HK-2 (cell line): ENCODE measurements around the gene JSRP1.
A peak's percentile ranks its signal among the peaks of the same experiment; 100 is the strongest.
"Not testable (repeated sequence)": the region's sequence is repeated elsewhere in the genome, so short reads cannot be mapped to it uniquely, and the experiment has no call there.

Experiments
- DNase-seq: peaks from one replicate; pipeline ENCODE4 v3.0.0-alpha.2; 2018; ENCODE audit not compliant: unreplicated experiment

Gene JSRP1

DNA sequence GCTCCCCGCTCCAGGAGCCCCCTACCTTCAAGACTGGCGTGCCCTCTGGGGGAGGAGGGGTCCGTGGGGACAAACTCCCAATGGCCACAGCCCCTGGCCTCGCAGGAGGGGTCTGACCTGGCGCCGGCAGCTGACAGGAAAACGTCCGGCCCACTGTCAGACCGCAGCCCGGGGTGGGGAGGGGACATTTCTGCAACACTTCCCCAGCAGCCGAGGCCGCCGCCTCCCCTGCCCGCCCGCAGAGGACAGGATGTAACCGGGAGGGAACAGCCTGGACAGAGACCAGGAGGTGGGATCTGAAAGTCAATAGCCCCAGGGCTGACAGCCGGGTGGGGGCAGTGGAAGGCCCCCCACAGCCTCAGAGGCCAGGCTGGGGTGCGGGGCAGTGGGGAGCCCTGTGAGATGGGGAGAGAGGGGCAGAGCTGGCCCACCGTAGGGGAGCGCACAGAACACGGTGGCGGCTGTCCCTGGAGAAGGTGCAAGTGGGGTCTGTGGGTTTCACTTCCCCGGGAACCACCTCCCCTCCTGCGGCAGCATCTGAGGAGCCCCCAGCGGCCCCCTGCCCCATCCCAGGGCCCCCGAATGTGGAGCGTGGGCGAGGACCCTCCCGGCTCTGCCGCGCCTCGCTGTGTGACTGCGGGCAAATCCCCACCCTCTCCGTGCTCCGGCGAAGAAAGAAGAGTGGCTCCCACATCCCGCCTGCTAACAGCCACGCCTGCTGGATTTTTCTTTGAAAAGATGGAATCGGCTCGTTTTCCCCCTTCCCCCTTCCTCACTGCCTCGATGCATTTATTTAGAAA, 26.0 kb upstream of the JSRP1 start, which contains the start of gene PEAK3:
TSS of gene PEAK3 (minus strand) at position 114 of the 800 bp plus-strand sequence. CDS start 1,244 bp downstream, outside the sequence.
- DNase-seq, result peak; percentile 71

GRCh38 chr19:2281265-2282061, 25.2 kb upstream of the JSRP1 start:
- not testable (repeated sequence) for DNase-seq

- DNase-seq, result no peak
Measured at GRCh38 chr19:2280633-2281264, 24.5 kb upstream of the JSRP1 start.

DNA sequence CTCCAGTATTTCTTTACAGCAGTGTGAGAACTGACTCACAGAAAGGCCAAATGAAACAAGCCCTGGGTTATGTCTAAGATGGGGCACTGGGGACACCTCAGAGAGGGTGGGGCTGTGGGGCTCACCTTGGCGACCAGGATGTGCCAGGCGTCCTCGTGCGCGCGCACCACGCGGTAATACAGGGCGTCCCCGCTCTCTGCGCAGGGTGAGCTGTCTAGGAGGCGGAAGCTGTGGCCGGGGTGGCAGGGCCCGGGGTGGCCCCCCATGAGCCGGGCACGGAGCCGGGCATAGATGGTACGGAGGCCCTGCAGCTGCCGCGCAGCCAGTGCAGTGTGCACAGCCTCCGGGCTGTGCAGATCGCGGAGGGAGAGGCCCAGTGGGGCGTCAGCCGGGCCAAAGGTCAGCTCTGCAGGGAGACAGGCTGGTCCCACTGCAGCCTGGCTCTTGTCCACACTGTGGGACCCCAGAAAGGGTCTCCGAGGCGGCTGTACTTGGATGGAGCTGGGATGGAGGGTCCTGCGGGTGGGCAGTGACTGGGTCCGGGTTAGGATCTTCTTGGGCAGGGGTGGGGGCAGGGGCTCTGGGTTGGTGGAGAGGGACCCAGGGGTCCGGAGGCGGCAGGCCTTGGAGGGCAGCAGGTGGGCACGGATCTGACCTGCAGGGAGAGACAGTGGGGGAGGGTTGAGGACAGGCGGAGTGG, 22.4 kb upstream of the JSRP1 start:
- DNase-seq, result no peak

DNA sequence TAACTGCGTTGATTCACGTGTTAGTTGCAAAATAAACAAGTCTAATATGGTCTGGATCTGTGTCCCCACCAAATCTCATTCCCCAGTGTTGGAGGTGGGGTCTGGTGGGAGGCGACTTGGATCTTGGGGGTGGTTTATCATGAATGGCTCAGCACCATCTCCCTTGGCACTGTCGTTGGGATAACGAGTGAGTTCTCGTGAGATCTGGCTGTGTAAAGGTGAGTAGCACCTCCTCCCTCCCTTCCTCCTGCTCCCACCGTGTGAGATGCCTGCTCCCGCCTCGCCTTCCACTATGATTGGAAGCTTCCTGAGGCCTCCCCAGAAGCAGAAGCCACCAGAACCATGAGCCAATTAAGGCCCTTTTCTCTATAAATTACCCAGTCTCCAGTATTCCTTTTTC, 20.9 kb upstream of the JSRP1 start:
- no peak for DNase-seq

GRCh38 chr19:2276429-2276986, 20.3 kb upstream of the JSRP1 start:
- DNase-seq, result no peak

DNA sequence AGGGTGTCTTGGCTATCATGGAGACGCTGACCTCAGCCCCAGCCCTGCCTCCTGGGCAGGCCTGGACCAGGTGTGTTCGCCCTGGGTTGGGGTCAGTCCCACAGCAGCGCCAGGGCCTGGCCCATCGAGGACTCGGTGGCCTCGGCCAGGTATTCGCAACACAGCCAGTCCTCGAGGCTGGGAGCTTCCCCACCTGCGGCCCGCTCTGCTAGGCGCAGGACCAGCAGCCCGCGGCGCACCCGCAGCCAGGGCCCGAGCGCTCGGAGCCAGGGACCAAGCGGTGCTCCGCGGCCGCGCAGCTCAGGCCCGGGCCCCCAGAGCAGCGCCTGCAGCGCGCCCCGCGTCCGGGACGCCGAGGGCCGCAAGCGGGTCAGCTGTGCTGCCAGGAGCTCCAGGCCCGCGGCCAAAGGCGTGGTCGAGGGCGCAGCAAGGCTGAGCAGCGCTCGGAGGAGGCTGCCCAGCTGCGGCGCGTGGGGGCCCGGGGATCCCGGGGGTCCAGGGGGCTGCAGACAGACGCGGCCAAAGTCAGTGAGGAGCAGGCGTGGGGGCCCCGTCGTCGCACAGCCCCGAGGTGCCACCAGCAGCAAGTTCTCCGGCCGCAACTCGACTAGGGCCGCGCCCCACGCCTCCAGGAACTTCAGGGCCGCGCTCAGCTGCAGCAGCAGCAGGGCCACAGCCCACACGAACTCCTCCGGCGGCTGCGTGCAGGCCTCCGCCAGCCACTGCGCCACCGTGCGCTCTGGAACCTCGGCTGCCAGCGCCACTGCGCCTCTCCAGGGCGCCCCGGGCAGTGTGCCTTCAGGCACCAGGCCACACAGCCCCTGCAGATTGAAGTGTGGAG, 19.6 kb upstream of the JSRP1 start:
- DNase-seq, result no peak

DNA sequence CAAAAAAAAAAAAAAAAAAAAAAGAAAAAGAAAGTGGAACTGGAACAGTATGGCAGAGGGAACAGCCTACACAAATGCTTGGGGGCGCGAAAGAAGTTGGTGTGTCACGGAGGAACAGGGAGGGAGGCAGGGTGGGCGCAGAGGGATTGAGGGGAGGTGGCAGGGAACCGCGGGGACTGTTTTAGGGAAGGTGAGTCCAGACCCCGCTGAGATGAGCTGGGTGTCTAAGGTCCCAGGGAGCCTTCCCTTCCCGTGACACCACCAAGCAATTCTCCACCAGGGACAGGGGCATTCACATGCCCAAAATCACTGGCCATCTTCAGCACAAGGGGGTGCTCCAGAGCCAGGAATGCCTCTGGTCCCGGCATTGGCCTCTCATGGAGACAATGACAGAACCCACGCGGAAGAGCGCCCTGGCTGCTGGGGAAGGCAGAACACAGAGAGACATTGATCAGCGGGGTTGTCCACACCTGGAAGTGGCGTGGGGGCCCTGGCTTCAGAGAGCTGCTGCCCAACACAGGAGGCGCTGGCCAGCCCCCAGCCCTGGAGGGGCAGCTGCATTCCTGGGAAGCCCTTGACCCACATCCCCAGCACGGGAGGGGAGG, 18.8 kb upstream of the JSRP1 start:
- peak; percentile 71 for DNase-seq

GRCh38 chr19:2274185-2274711, 18.0 kb upstream of the JSRP1 start:
- no peak for DNase-seq

DNA sequence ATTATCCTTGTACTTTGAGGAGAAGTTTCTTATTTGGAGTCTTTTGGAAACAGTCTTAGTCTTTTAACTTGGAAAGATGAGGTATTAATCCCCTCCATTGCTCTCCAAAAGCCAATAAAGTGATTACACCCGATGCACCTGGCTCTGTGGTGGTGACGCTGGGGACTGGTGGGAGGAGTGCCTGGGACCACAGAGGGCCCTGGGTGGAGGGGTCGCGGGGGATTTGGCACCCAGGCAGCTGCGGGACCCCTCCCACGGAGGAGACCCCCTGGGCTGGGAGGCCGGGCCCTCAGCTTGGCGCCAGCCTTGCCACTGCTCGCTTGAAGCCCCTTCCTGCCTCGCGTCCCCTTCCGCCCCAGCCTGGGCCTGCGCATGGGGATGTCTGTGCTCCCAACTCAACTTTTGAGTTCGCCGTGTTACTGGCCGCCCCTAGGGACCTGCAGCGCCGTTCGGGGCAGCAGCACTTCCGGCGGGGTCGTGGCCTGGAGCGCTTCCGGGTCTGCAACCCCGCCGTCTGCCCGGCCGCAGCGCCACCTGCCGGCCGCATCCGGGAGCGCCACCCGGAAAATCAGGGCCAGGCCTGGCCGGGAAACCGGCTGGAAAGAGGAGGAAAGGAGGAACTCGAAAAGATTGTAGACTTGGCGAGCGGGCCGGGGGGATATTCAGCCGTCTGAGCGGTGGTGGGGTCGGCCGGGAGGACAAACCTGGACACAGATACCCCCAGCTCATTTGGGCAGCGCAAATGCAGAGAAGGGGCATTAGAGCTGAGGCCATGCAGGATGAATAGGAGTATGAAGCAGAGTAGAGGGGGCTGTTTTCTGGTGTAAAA, 17.4 kb upstream of the JSRP1 start:
- DNase-seq, result no peak

GRCh38 chr19:2271234-2272103, 15.3 kb upstream of the JSRP1 start:
- no peak for DNase-seq

GRCh38 chr19:2270423-2271233, 14.4 kb upstream of the JSRP1 start:
- DNase-seq, result peak; percentile 77

- no peak for DNase-seq
Measured at GRCh38 chr19:2270157-2270422, 13.9 kb upstream of the JSRP1 start.

GRCh38 chr19:2269244-2270156, 13.3 kb upstream of the JSRP1 start:
- DNase-seq, result peak; percentile 99

- no peak for DNase-seq
Measured at GRCh38 chr19:2268861-2269243, 12.6 kb upstream of the JSRP1 start.

DNA sequence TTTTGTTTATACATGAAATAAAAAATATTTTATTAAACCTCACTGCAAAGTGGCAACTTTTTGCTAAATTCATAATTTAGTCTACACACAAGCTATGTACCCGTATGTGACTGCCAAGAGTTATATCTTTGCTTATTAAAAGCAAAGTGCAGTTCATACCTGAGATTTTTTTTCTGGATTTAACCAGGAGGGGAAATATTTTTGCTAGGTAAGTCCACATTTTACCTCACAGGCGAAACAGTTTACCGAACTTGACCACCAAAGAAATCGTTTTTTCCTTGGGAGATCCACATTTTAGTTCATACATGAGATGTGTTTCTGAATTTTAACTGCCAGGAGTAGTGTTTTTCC, 12.2 kb upstream of the JSRP1 start:
- no peak for DNase-seq
